ENCODE measurements around the gene RGS6.

- TF ChIP-seq, protein P1, sequence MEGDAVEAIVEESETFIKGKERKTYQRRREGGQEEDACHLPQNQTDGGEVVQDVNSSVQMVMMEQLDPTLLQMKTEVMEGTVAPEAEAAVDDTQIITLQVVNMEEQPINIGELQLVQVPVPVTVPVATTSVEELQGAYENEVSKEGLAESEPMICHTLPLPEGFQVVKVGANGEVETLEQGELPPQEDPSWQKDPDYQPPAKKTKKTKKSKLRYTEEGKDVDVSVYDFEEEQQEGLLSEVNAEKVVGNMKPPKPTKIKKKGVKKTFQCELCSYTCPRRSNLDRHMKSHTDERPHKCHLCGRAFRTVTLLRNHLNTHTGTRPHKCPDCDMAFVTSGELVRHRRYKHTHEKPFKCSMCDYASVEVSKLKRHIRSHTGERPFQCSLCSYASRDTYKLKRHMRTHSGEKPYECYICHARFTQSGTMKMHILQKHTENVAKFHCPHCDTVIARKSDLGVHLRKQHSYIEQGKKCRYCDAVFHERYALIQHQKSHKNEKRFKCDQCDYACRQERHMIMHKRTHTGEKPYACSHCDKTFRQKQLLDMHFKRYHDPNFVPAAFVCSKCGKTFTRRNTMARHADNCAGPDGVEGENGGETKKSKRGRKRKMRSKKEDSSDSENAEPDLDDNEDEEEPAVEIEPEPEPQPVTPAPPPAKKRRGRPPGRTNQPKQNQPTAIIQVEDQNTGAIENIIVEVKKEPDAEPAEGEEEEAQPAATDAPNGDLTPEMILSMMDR (conservative IDR thresholded peaks at IDR 0.05) = no peak
- TF ChIP-seq ZFX (IDR thresholded peaks at IDR 0.05) = no peak
Observed at GRCh38 chr14:72275242-72275641, 343.0 kb downstream of the RGS6 start.
